GM12875 (cell line): ENCODE results near the gene PIAS3.
"Not testable (repeated sequence)": the region's sequence is repeated elsewhere in the genome, so short reads cannot be mapped to it uniquely, and the experiment has no call there.

ENCODE experiments used
- H3K4me3 ChIP-seq: one replicate; pipeline ENCODE4 v1.5.1; 2011; ENCODE audit warnings: low read depth, low read length, control low read depth
- TF ChIP-seq, protein P1 (sequence below): IDR thresholded peaks from 2 replicates; pipeline ENCODE4 v1.5.1; 2011; ENCODE audit warnings: low read depth, mild to moderate bottlenecking, control low read depth, inconsistent platforms, low read length, moderate library complexity, borderline replicate concordance; ENCODE audit not compliant: insufficient read depth

PIAS3 gene

DNA sequence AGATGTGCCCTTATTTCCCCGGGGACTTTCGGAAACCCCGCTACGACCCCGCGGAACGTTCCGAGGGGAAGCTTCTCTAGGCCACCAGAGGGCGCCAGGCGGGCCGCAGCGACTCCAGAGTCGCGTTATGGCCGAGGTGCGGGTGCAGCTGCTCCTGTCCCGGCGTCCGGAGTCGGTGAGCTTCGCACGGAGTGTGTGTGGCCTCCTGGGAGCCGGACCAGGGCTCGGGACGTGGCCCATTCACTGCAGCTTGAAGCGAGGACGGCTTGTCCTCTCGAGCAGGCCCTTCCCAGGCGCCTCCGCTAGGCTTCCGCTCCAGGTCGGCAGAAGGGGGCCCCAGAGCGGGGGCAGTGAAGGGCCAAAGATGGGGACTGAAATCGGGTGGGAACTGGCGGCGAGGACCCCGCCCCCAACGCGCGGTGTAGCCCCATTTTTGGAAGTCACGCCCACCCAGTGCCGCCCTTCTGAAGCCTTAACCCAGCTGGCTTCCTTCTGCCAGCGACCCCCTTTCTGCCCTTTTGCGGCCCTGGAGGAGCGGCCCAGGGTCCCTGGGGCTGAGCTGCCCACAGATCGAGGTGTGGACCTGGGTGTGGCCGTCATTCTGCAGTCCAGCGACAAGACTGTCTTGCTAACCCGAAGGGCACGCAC, 13.2 kb downstream of the PIAS3 start, which contains the start of gene NUDT17:
Gene NUDT17, plus strand, starts transcription at position 117 of the 648 bp plus-strand sequence. Its CDS starts 11 bp downstream, at position 128.
- TF ChIP-seq, protein P1, sequence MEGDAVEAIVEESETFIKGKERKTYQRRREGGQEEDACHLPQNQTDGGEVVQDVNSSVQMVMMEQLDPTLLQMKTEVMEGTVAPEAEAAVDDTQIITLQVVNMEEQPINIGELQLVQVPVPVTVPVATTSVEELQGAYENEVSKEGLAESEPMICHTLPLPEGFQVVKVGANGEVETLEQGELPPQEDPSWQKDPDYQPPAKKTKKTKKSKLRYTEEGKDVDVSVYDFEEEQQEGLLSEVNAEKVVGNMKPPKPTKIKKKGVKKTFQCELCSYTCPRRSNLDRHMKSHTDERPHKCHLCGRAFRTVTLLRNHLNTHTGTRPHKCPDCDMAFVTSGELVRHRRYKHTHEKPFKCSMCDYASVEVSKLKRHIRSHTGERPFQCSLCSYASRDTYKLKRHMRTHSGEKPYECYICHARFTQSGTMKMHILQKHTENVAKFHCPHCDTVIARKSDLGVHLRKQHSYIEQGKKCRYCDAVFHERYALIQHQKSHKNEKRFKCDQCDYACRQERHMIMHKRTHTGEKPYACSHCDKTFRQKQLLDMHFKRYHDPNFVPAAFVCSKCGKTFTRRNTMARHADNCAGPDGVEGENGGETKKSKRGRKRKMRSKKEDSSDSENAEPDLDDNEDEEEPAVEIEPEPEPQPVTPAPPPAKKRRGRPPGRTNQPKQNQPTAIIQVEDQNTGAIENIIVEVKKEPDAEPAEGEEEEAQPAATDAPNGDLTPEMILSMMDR: peak; percentile 96
- H3K4me3 ChIP-seq: peak within 1 kb of the TSS; percentile 70

DNA sequence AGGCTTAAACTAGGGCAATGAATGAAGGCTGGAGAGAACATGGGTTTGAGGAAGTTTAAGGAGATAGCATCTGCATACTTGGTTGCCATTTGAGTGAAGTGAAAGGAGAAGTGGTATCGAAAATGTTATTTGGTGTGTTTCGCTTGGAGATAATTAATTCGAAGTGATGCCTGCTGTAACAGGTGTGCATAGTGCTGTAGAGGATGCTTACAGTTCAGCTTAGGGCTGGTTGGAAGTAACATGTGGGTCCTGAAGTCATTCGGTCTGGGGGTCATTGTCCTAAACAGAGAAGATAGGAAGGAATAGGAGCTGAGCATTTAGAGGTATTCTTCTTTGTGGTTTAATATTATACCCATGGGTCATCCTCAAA, 13.8 kb downstream of the PIAS3 start:
- TF ChIP-seq, protein P1: no peak
- H3K4me3 ChIP-seq: no peak overlapping the region

DNA sequence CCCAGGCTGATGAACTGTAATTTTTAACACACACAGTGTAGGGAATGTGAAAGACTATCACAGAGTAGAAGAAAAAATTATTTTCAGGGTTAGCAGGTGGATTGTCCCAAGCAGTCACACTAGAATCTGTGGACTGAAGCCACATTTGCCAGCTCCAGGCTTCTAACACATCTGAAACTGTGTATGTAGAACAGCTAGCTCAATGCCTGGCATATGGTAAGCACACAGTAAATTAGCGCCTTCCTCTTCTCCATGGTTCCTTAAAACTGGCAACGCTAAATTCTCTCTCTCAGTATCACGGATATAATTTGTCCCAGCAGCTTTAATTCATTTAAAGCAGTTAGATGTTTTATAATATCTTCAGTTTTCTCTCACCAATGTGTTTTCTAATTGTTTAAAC, 15.8 kb downstream of the PIAS3 start:
- no peak overlapping the region for H3K4me3 ChIP-seq

DNA sequence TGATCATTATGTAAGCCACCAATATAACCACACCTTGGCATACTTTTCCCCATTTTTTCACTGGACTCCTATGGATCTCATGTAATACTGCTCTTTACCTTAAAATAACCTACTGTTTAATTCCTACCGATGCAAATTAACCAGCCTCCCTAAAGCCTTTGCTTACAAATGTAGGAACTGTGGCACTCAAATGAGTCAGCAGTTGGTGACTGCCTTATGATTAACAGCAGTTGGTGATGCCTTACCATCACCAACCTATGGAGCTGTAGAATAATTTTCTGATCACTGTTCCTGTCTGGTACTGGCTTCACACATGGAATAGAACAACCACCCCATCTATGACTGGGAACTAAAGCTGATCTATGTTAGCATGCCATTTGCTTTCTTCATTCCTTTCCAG, 21.2 kb downstream of the PIAS3 start:
- TF ChIP-seq, protein P1: no peak
- H3K4me3 ChIP-seq: no peak overlapping the region

More for the DNA sequence above, 15.8 kb downstream of the PIAS3 start:
- TF ChIP-seq, protein P1: no peak

DNA sequence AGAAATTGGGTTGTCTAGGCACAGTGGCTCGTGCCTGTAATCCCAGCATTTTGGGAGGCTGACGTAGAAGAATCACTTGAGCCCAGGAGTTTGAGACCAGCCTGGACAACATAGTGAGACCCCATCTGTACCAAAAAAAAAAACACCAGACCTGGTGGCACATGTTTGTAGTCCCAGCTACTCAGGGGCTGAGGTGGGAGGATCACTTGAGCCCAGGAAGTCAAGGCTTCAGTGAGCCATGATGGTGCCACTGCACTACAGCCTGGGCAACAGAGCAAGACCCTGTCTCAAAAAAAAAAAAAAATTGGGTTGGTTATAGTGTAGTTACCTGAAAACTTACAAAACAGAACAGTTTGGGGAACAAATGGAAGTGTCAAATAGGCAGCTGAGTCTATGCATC, 28.1 kb downstream of the PIAS3 start:
- H3K4me3 ChIP-seq: not testable (repeated sequence)

DNA sequence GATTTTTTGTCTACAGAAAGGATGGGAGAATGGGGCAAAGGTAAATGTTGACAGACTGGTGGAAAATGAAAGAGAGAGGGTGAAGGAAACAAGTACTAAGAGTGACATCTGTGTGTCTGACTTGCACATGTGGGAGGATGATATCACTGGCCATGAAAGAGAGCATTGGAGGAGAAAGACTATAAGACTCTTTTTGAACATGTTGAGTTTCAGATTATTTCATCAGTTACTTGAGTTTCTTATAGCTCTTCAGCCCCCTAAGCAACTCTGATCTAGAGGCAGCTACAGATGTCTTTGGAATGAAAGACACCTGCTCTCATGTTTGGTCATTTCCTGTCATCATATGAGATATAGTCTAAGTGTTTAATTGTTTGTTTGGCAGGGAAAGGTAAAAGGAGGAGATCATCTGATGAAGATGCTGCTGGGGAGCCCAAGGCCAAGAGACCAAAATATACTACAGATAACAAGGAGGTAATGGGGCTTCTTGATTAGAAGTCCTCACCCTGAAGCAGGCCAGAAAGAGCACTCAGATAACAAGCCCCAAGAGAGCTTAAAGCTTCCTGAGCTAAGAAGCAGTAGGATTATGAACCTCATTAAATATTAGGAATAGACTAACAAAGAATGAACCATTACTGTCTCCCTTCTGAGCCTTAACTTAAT, 30.4 kb downstream of the PIAS3 start:
- TF ChIP-seq, protein P1: no peak
- H3K4me3 ChIP-seq: no peak overlapping the region

DNA sequence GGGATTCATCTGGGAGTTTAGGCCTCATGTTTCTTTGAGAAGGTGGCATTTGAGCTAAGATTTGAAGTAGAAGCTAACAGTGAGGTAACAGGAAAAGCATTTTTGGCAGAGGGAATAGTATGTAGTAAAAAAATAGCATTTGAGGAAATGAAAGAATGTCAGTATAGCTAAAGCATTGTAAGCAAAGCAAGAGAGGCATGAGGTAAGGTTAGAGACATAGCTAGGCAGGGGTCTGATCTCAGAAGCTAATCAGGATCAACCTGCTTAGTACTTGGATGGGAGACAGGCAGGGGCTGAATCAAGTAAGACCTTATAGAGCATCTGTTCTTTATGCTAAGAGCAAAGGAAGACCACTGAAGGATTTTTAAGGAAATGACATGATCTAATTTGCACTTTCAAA, 30.9 kb downstream of the PIAS3 start:
- TF ChIP-seq, protein P1: no peak
- no peak overlapping the region for H3K4me3 ChIP-seq

DNA sequence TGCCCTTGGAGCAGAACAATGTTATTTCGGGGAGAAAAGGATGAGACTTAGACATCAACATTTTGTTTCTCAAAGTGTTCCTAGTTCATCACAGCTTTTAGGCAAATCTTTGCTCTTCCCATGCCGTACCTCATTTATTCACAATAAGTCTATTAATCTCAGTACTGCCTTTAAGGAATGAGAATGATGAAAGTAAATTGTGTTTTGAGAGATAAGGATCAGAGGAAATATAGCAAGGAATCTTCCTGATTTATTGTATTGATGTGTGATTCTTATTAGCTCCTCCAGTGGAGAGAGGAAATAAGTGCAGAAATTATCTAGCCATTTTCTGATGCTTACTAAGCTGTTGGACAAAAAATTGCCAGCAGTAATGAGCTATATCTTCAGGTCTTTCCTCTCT, 32.9 kb downstream of the PIAS3 start:
- TF ChIP-seq, protein P1: no peak
- H3K4me3 ChIP-seq: no peak overlapping the region
